H1 (cell line): ENCODE results near the gene TM9SF1. TPM values are rescaled to one million over a fixed set of nuclear protein-coding genes. Genes with fewer than 3 reads are reported as not detected.

Source experiments
- SIN3A ChIP-seq, 2 experiments: IDR thresholded peaks in 1 of 2; conservative IDR thresholded peaks in 1 of 2; 2 replicates each; pipeline ENCODE4 v1.6.1; 2011 to 2012; ENCODE audit warnings: low read length in 2 of 2, improper control_type of control experiment in 1 of 2, low read depth in 1 of 2, mild to moderate bottlenecking in 1 of 2
- polyA plus RNA-seq, 7 experiments: library from polyadenylated mRNA; depleted of rRNA in 3 of 7; stranded (reverse) in 5 of 7; unstranded in 2 of 7; fragments of >200 nt in 5 of 7; fragments of 200-250 nt in 2 of 7; gene quantifications; 1 replicate in 5 of 7; 2 replicates in 1 of 7; 4 replicates in 1 of 7; pipeline versions ENCODE4 v1.2.1 to v1.2.3, GENCODE V29; 2011 to 2013; ENCODE audit warnings: missing spikeins in 2 of 7, mixed read lengths in 2 of 7
- total RNA-seq: library from RNA; stranded (reverse); fragmentation: NEBNext Ultra II Directional; extraction: Animal tissue kit (Norgen Biotek cat#: 25700); gene quantifications from 2 replicates; pipeline ENCODE4 v1.2.1, GENCODE V29; 2021

The TM9SF1 gene
- total and polyA plus RNA-seq, 2 of the 8 experiments (the other 6 are each of a cell fraction or from before 2014, with no cell fraction given) = 22.2 to 29.2 TPM

- peak in 1 of 2 experiments; percentile 61; a peak in 1 of 4 replicates for TF ChIP-seq SIN3A (conservative IDR thresholded peaks at IDR 0.05 in 1 of 2, IDR thresholded peaks at IDR 0.05 in 1 of 2; ENCODE audit: low read depth in 1 of 2, low read length in 2 of 2)
These were observed 46.7 kb upstream of the TM9SF1 start (continued) for GRCh38 chr14:24241829-24242443.
